ENCODE results near the gene CCDC102A. TPM values are rescaled to one million over a fixed set of nuclear protein-coding genes. Genes with fewer than 3 reads are reported as not detected.
A peak's percentile ranks its signal among the peaks of the same experiment; 100 is the strongest.

CCDC102A gene
- total and polyA plus RNA-seq, 9 of the 15 experiments (the other 6 are each of a cell fraction or from before 2014, with no cell fraction given), result 0.03 to 4.9 (median 1.4) TPM

DNA sequence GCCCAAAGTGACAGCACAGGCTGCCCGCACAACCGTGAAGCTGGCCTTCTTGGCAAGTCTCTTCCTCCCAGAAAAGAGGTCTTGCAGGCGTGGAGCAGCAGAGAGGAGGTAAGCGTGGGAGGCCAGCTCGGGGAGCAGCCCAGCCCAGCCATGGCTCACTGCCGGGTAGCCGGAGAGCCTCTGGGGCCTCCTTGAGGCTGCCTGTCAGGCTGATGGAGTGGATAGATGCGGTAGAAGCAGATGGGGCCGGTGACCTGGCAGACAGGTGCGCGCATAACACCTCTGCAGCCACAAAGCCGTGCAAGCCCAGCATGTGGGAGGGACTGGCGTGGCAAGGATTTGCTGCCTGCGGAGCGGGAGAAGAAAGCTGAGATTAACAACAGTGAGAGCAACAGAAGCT, 33.0 kb downstream of the CCDC102A start:
- TF ChIP-seq MEIS2 (IDR thresholded peaks at IDR 0.05; ENCODE audit: partially characterized antibody) (peak; percentile 14), ETV5 (CRISPR knock-in tag; IDR thresholded peaks at IDR 0.05; ENCODE audit: low read depth) (no peak), SAFB2 (IDR thresholded peaks at IDR 0.05; ENCODE audit: borderline replicate concordance, low read depth, low read length, severe bottlenecking) (no peak), EGR1 (conservative IDR thresholded peaks at IDR 0.05) (0 out of 2 replicates have a peak, but pooled peaks have one; percentile 10), CTBP1 (IDR thresholded peaks at IDR 0.05; ENCODE audit: borderline replicate concordance) (0 out of 2 replicates have a peak, but pooled peaks have one; percentile 31)
- TF ChIP-seq, protein P1, sequence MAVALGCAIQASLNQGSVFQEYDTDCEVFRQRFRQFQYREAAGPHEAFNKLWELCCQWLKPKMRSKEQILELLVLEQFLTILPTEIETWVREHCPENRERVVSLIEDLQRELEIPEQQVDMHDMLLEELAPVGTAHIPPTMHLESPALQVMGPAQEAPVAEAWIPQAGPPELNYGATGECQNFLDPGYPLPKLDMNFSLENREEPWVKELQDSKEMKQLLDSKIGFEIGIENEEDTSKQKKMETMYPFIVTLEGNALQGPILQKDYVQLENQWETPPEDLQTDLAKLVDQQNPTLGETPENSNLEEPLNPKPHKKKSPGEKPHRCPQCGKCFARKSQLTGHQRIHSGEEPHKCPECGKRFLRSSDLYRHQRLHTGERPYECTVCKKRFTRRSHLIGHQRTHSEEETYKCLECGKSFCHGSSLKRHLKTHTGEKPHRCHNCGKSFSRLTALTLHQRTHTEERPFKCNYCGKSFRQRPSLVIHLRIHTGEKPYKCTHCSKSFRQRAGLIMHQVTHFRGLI (CRISPR knock-in tag; IDR thresholded peaks at IDR 0.05), result peak; percentile 49; the same call in 1 of the 2 replicates
- TF ChIP-seq, protein P2, sequence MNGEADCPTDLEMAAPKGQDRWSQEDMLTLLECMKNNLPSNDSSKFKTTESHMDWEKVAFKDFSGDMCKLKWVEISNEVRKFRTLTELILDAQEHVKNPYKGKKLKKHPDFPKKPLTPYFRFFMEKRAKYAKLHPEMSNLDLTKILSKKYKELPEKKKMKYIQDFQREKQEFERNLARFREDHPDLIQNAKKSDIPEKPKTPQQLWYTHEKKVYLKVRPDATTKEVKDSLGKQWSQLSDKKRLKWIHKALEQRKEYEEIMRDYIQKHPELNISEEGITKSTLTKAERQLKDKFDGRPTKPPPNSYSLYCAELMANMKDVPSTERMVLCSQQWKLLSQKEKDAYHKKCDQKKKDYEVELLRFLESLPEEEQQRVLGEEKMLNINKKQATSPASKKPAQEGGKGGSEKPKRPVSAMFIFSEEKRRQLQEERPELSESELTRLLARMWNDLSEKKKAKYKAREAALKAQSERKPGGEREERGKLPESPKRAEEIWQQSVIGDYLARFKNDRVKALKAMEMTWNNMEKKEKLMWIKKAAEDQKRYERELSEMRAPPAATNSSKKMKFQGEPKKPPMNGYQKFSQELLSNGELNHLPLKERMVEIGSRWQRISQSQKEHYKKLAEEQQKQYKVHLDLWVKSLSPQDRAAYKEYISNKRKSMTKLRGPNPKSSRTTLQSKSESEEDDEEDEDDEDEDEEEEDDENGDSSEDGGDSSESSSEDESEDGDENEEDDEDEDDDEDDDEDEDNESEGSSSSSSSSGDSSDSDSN (IDR thresholded peaks at IDR 0.05; ENCODE audit: borderline replicate concordance in 1 of 2, low read depth in 2 of 2, low read length in 2 of 2), result 0 out of 4 replicates have a peak, but pooled peaks of 1 of the 2 experiments have one; percentile 44
- TF ChIP-seq, protein P3, sequence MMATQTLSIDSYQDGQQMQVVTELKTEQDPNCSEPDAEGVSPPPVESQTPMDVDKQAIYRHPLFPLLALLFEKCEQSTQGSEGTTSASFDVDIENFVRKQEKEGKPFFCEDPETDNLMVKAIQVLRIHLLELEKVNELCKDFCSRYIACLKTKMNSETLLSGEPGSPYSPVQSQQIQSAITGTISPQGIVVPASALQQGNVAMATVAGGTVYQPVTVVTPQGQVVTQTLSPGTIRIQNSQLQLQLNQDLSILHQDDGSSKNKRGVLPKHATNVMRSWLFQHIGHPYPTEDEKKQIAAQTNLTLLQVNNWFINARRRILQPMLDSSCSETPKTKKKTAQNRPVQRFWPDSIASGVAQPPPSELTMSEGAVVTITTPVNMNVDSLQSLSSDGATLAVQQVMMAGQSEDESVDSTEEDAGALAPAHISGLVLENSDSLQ (IDR thresholded peaks at IDR 0.05), result peak; percentile 50
- ATAC-seq (peak; percentile 68), DNase-seq (ENCODE audit: extremely low read depth in 1 of 4, low spot score in 3 of 4) (peak in 3 of 4 experiments; percentile 46 to 54 (median 48)), FAIRE-seq (no peak)
- no peaks in the 10 kb centered on the region for H3K79me2 ChIP-seq (ENCODE audit: control insufficient read depth, insufficient read depth, low read length)
- H3K36me3 ChIP-seq (ENCODE audit: control insufficient read depth, insufficient read depth, low read length), result no peaks in the 10 kb centered on the region
- in situ Hi-C loops (cut with MboI) (no loop called here), intact Hi-C loops (cut with micrococcal nuclease) (no loop called here)
- H3K9me3 ChIP-seq (replicated peaks; ENCODE audit: control insufficient read depth, insufficient read depth, low read depth, low read length), result no peaks in the 10 kb centered on the region
- peak overlapping the region in 1 of 2 experiments; percentile 16; a peak in 1 of 4 replicates for H3K9ac ChIP-seq (ENCODE audit: insufficient read depth in 1 of 2, low read depth in 2 of 2, low read length in 2 of 2)
- WGBS (ENCODE audit: insufficient coverage, low coverage, missing lambda C conversion rate), result 15% methylated on average over 15 of the region's 15 CpGs
- H2AFZ ChIP-seq (ENCODE audit: low read depth, low read length), result no peak overlapping the region
- BruUV-seq (replicated peaks), result no TSS peak
- H3K4me1 ChIP-seq (replicated peaks in 1 of 2; ENCODE audit: control insufficient read depth in 2 of 2, insufficient read depth in 2 of 2, low read length in 2 of 2), result peaks cover 8 to 10% of the 10 kb centered on the region in 2 experiments; a peak in 4 of 5 replicates
- POLR2A ChIA-PET, result interaction anchor here (0.7 to 1.0 kb wide), 4 partner anchors 11 to 38 kb away, joined by 3 to 4 read pairs (median 3); no protein-coding TSS in a partner anchor
- CTCF ChIA-PET (ENCODE audit: low intra/inter-chr PET ratio), result no interaction called here
- H3K4me2 ChIP-seq (ENCODE audit: insufficient read depth, low read length), result no peak overlapping the region
- H4K20me1 ChIP-seq (replicated peaks; ENCODE audit: control insufficient read depth, insufficient read depth, low read length), result no peaks in the 10 kb centered on the region
- no peak overlapping the region for H3K4me3 ChIP-seq
- no peak overlapping the region for H3K27ac ChIP-seq (ENCODE audit: extremely low read depth, low read depth, low read length)
- H3K9me1 ChIP-seq (ENCODE audit: control insufficient read depth, insufficient read depth, low read length), result no peaks in the 10 kb centered on the region
- H3K27me3 ChIP-seq (ENCODE audit: control insufficient read depth in 2 of 2, insufficient read depth in 2 of 2, low read length in 2 of 2), result peaks cover 0 to 31% of the 10 kb centered on the region in 2 experiments; a peak in 3 of 5 replicates

All from K562 (cell line).